OCI-LY7 (cell line): ENCODE measurements around the gene CD81.
"Not testable (repeated sequence)": the region's sequence is repeated elsewhere in the genome, so short reads cannot be mapped to it uniquely, and the experiment has no call there.

ENCODE experiments used
- CTCF ChIP-seq: fragments of 200-600 bp; sonication (generic); conservative IDR thresholded peaks from 2 replicates; pipeline ENCODE4 v1.5.1; 2014; ENCODE audit warnings: mild to moderate bottlenecking, antibody characterized with exemption, low read length, moderate library complexity, mixed read lengths
- EZH2phosphoT487 ChIP-seq: fragments of 200-600 bp; sonication (generic); IDR thresholded peaks from 2 replicates; pipeline ENCODE4 v1.6.1; 2018; ENCODE audit warnings: low read depth, borderline replicate concordance, mild to moderate bottlenecking, mixed run types, antibody characterized with exemption, low read length, moderate library complexity, mixed read lengths

DNA sequence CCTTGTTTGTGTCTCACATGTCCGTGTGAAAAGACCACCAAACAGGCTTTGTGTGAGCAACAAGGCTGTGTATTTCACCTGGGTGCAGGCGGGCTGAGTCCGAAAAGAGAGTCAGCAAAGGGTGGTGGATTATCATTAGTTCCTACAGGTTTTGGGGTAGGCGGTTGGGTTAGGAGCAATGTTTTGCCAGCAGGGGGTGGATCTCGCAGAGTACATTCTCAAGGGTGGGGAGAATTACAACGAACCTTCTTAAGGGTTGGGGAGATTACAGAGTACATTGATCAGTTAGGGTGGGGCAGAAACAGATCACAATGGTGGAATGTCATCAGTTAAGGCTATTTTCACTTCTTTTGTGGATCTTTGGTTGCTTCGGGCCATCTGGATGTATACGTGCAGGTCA, 38.4 kb upstream of the CD81 start:
- TF ChIP-seq CTCF, EZH2phosphoT487: not testable (repeated sequence)
